Measurements from ENCODE around the gene GUK1. TPM values are rescaled to one million over a fixed set of nuclear protein-coding genes. Genes with fewer than 3 reads are reported as not detected.

Gene GUK1
- polyA plus RNA-seq, 1 experiment = 373 TPM

DNA sequence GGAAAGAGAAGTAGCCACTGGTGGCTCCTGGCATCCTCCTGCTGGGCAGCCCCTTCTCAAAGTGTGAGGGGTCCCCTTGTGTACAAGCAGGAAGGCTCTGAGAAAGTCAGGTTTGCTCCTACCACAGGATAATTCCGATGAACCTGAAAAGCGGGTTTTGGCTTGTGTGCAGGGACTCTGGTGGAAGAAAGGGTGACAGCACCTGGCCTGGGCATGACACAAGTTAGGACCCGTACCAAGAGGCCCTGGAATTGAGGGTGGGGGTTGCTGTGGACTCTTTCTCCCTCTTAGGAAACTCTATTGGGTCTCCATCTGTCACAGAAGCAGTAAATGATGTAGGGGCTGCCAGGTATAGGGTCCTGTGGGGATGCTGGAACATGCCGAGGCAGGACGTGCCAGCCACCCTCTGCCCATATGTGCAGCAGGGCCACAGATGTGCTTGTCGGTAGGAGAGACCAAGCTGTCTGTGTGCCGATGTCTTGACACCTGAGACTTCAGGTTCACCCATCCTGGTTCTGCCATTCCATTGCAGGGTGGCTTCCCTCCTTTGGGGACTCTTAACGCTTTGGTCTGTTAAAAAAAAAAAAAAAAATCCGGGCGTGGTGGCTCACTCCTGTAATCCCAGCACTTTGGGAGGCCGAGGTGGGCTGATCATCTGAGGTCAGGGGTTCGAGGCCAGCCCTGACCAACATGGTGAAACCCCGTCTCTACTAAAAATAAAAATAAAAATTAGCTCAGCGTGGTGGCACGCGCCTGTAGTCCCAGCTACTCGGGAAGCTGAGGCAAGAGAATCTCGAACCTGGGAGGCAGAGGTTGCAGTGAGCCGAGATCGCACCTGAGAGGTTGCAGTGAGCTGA is 46.8 kb upstream of the GUK1 start:
- H3K4me3 ChIP-seq (ENCODE audit: low read depth, low read length) = no peak overlapping the region
- POLR2A ChIA-PET = no interaction called here
- CTCF ChIA-PET = no interaction called here
- H3K27me3 ChIP-seq (ENCODE audit: control insufficient read depth, insufficient read depth, low read length) = no peaks in the 10 kb centered on the region
- H3K36me3 ChIP-seq (ENCODE audit: control insufficient read depth, insufficient read depth, low read length) = peaks cover 36% of the 10 kb centered on the region
- TF ChIP-seq, protein P1, sequence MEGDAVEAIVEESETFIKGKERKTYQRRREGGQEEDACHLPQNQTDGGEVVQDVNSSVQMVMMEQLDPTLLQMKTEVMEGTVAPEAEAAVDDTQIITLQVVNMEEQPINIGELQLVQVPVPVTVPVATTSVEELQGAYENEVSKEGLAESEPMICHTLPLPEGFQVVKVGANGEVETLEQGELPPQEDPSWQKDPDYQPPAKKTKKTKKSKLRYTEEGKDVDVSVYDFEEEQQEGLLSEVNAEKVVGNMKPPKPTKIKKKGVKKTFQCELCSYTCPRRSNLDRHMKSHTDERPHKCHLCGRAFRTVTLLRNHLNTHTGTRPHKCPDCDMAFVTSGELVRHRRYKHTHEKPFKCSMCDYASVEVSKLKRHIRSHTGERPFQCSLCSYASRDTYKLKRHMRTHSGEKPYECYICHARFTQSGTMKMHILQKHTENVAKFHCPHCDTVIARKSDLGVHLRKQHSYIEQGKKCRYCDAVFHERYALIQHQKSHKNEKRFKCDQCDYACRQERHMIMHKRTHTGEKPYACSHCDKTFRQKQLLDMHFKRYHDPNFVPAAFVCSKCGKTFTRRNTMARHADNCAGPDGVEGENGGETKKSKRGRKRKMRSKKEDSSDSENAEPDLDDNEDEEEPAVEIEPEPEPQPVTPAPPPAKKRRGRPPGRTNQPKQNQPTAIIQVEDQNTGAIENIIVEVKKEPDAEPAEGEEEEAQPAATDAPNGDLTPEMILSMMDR (IDR thresholded peaks at IDR 0.05; ENCODE audit: insufficient read depth, low read depth, low read length) = no peak
- no peak for DNase-seq (ENCODE audit: low read depth)

DNA sequence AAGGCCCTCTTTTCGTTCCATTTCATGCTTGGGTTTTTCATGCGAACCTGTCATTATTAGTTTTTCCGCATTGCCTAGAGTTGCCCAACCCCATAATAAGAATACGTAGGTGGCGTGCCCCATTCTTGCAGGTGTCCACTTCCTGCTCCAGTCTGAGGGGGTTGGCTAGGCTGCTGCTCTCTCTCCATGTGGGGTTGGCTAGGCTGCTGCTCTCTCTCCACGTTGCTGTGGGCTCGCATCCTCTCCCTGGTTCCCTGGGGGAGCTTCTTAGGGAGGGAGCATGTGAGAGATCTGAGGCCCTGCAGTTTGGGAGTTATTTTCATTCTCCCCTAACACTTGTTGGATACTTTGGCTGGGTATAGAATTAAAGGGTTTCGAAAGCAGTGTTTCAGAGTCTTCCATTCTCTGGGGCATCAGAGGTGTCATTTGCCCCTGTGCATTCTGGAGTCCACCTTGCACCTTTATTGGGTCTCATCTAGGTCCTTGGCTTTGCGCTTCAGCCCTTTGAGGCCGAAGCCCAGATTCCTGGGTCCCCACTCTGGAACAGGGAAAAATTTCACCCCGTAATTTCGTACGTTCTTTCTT is 45.6 kb upstream of the GUK1 start:
- no peak for DNase-seq (ENCODE audit: low read depth)
- CTCF ChIA-PET = no interaction called here
- Histone ChIP-seq H3K27me3 (ENCODE audit: control insufficient read depth, insufficient read depth, low read length) (no peaks in the 10 kb centered on the region), H3K36me3 (ENCODE audit: control insufficient read depth, insufficient read depth, low read length) (peaks cover 37% of the 10 kb centered on the region), H3K4me3 (ENCODE audit: low read depth, low read length) (no peak overlapping the region)
- TF ChIP-seq, protein P1 (IDR thresholded peaks at IDR 0.05; ENCODE audit: insufficient read depth, low read depth, low read length) = no peak
- POLR2A ChIA-PET = no interaction called here

DNA sequence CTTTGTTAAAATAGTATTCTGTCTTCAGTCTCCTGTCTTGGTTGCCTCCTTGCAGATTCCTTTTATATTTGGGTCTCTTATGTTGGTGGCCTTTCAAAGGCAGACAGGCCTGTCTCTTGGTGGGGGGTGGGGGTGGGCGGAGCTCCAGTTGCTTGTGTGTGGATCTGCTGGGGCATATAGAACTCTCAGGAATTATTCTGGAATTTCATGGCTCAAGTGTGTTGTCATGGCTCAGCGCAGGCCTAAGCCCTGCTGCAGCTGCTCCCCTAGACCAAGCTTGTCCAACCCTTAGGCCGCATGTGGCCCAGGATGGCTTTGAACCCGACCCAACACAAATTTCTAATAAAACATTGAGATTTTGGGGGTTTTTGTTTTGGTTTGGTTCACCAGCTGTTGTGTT is 44.9 kb upstream of the GUK1 start:
- no peaks in the 10 kb centered on the region for H3K27me3 ChIP-seq (ENCODE audit: control insufficient read depth, insufficient read depth, low read length)
- no peak for DNase-seq (ENCODE audit: low read depth)
- ChIA-PET POLR2A (no interaction called here), CTCF (no interaction called here)
- peaks cover 38% of the 10 kb centered on the region for H3K36me3 ChIP-seq (ENCODE audit: control insufficient read depth, insufficient read depth, low read length)
- TF ChIP-seq, protein P1 (IDR thresholded peaks at IDR 0.05; ENCODE audit: insufficient read depth, low read depth, low read length) = no peak
- H3K4me3 ChIP-seq (ENCODE audit: low read depth, low read length) = no peak overlapping the region

DNA sequence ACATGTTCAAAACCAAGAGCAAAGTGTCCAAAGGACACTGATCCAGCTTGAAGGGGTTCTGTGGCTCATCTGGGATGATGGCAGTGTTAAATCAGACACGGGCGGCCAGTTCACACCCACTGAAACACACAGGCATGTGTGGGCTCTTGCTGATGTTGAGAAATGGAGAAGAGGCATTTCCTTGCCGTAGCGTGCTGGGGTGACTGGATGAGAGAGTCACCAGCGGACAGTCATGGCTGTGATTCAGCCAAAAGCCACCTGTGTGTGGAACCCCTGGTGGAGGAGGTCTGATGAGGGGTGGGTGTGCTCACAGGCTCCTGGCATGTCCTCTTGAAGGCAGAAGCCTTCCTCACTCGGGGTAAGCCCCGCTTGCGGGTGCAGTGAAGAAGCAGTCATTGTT is 44.1 kb upstream of the GUK1 start:
- POLR2A ChIA-PET = no interaction called here
- H3K27me3 ChIP-seq (ENCODE audit: control insufficient read depth, insufficient read depth, low read length) = no peaks in the 10 kb centered on the region
- H3K36me3 ChIP-seq (ENCODE audit: control insufficient read depth, insufficient read depth, low read length) = peaks cover 40% of the 10 kb centered on the region
- no peak overlapping the region for H3K4me3 ChIP-seq (ENCODE audit: low read depth, low read length)
- TF ChIP-seq, protein P1 (IDR thresholded peaks at IDR 0.05; ENCODE audit: insufficient read depth, low read depth, low read length) = no peak
- no peak for DNase-seq (ENCODE audit: low read depth)
- CTCF ChIA-PET = no interaction called here

DNA sequence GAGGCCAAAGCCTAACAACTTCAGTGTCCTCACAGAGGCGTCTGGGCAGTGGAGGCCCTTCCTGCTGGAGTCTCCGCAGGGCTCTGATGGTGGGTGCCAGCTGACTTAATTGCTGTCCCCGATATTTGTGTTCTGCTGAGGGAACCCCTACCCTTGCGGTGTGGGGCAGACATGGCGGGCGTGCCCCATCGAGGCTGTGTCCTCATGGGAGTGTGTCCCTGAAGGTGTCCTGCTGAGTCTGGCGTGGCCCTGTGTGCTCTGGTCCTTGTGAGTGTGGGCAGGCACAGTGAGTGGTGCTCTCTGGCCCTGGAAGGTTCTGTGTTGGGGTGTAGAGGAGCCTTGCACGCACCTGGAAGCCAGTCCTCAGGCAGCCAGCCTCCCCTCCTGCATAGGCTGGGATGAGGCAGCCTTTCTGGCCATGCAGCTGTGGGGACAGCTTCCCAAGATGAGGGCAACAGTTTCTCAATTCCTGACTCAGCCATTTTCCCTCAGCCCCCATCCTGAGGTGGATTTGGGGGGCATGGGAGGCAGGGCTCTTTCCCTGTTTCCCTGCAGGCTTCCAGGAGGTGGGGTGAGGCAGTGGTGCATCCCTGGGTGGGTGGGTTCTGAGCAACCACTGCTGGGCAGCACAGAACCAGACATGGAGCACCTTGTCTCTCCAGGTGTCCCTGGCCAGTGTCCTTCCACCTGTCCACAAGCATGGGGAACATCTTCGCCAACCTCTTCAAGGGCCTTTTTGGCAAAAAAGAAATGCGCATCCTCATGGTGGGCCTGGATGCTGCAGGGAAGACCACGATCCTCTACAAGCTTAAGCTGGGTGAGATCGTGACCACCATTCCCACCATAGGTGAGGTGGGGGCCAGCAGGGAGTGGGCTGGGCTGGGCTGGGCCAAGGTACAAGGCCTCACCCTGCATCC is 43.4 kb upstream of the GUK1 start:
- DNase-seq (ENCODE audit: low read depth) = no peak
- CTCF ChIA-PET = interaction anchor here (1.1 kb wide), 1 partner anchor 335 kb away, joined by 3 read pairs; no protein-coding TSS in a partner anchor

More for the DNA sequence above, 43.4 kb upstream of the GUK1 start:
- H3K27me3 ChIP-seq (ENCODE audit: control insufficient read depth, insufficient read depth, low read length) = no peaks in the 10 kb centered on the region
- TF ChIP-seq, protein P1 (IDR thresholded peaks at IDR 0.05; ENCODE audit: insufficient read depth, low read depth, low read length) = no peak
- H3K36me3 ChIP-seq (ENCODE audit: control insufficient read depth, insufficient read depth, low read length) = peaks cover 41% of the 10 kb centered on the region
- H3K4me3 ChIP-seq (ENCODE audit: low read depth, low read length) = no peak overlapping the region
- POLR2A ChIA-PET = no interaction called here

All from BJ (cell line).